Transverse colon (tissue), 4 donors: ENCODE data around the gene OR10H1. TPM values are rescaled to one million over a fixed set of nuclear protein-coding genes. Genes with fewer than 3 reads are reported as not detected.
"Not testable (repeated sequence)": the region's sequence is repeated elsewhere in the genome, so short reads cannot be mapped to it uniquely, and the experiment has no call there.

Experiments used
- DNase-seq: peaks from one replicate; pipeline ENCODE4 v3.0.0-alpha.2; 2019
- H3K27ac ChIP-seq, 4 donors: fragments of 200-600 bp; sonication (generic); 2 replicates each; pipeline ENCODE4 v1.5.1; 2016 to 2018; ENCODE audit warnings: inconsistent platforms in 4 of 4
- H3K27me3 ChIP-seq: fragments of 200-600 bp; sonication (generic); 2 replicates; pipeline ENCODE4 v1.5.1; 2017; ENCODE audit warnings: inconsistent platforms
- H3K36me3 ChIP-seq, 4 donors: fragments of 200-600 bp; sonication (generic); 2 replicates each; pipeline ENCODE4 v1.5.1; 2017 to 2019; ENCODE audit warnings: inconsistent platforms in 4 of 4
- H3K4me1 ChIP-seq, 4 donors: fragments of 200-600 bp; sonication (generic); 2 replicates each; pipeline ENCODE4 v1.5.1; 2017 to 2020; ENCODE audit warnings: inconsistent platforms in 4 of 4
- H3K4me3 ChIP-seq, 4 donors: fragments of 200-600 bp; sonication (generic); 1 replicate in 1 of 4; 2 replicates in 3 of 4; pipeline versions ENCODE4 v1.5.1 to v1.6.1; 2017 to 2019; ENCODE audit warnings: inconsistent platforms in 4 of 4
- H3K9me3 ChIP-seq, 2 donors: fragments of 200-600 bp; sonication (generic); 2 replicates each; pipeline ENCODE4 v1.5.1; 2017 to 2019; ENCODE audit warnings: inconsistent platforms in 2 of 2
- EP300 ChIP-seq: sonication (generic); formaldehyde crosslinking; IDR thresholded peaks from one replicate; pipeline ENCODE4 v1.6.1; 2017; ENCODE audit warnings: antibody characterized with exemption, low read depth
- POLR2A ChIP-seq: fragments of 450-650 bp; IDR thresholded peaks from one replicate; pipeline ENCODE4 v1.6.1; 2016; ENCODE audit warnings: antibody characterized with exemption, mild to moderate bottlenecking, moderate library complexity
- POLR2AphosphoS5 ChIP-seq, 3 donors: sonication (generic); formaldehyde crosslinking; IDR thresholded peaks; one replicate each; pipeline ENCODE4 v1.6.1; 2016; ENCODE audit warnings: antibody characterized with exemption in 3 of 3
- WGBS, 2 donors: methylation state at CpG; one replicate each; pipeline ENCODE4 v1.1.5; 2018; ENCODE audit warnings: low coverage in 1 of 2; 5-methylcytosine and 5-hydroxymethylcytosine counted together
- in situ Hi-C, 4 donors: fragments of 200-750 bp; cut with MboI; loops; one replicate each; pipeline versions ENCODE4 v1.15.0 to v1.15.1; 2017; ENCODE audit warnings: low sequenced_read_pairs in 3 of 4, low pct_ligation_motif_present in 1 of 4, low pct_unique_long_range_greater_than_20kb in 1 of 4
- intact Hi-C: fragments of 100-400 bp; cut with DNase I; formaldehyde crosslinking; loops from one replicate; pipeline ENCODE4 v1.15.1; 2023; ENCODE audit warnings: low total_unique reads
- total RNA-seq, 4 donors: library from RNA; depleted of rRNA; stranded (reverse); fragments of >200 nt; gene quantifications; one replicate each; pipeline ENCODE4 v1.1.0, GENCODE V29; 2016
- TF ChIP-seq, protein P1 (sequence below), 5 experiments: fragments of 200-600 bp in 3 of 5; fragments of 450-650 bp in 2 of 5; sonication (generic) in 3 of 5; IDR thresholded peaks; 1 replicate in 2 of 5; 2 replicates in 3 of 5; pipeline ENCODE4 v1.5.1; 2016 to 2017; ENCODE audit warnings: antibody characterized with exemption in 5 of 5, inconsistent platforms in 3 of 5, mild to moderate bottlenecking in 2 of 5, moderate library complexity in 1 of 5

Gene OR10H1
- total RNA-seq, 4 donors from 2014 or later: not detected

DNA sequence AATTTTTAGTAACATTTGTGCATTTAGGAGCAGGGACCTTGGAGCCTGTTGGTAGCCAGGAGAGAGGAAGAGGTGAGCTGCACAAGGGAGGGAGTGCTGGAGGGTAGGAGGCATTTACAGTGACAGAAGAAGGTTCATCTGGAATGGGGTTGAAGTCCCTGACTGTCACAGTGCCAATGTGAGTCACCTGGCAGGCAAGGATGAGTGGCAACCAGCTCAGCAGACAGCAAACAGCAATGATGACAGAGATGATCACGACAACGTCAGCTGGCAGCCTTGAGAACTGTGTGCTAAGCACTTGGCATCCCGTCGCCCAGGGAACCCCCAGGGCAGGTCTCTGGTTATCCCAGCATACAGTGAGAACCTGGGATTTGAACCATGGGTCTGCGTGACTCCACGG is 25.4 kb downstream of the OR10H1 start:
- WGBS, 2 donors: 69% methylated on average over 4 of the region's 6 CpGs; no CpG with 5 or more reads in 1 of the 2 donors
- Histone ChIP-seq H3K27ac (no peak overlapping the region), H3K36me3 (no peaks in the 10 kb centered on the region), H3K9me3 (no peaks in the 10 kb centered on the region), H3K4me1 (peaks cover 0 to 15% (median 1%) of the 10 kb centered on the region in 4 donors), H3K4me3 (no peak overlapping the region), H3K27me3 (no peaks in the 10 kb centered on the region)
- in situ Hi-C loops (no loop called here), intact Hi-C loops (no loop called here)
- TF ChIP-seq EP300: no peak
- no peak for DNase-seq

DNA sequence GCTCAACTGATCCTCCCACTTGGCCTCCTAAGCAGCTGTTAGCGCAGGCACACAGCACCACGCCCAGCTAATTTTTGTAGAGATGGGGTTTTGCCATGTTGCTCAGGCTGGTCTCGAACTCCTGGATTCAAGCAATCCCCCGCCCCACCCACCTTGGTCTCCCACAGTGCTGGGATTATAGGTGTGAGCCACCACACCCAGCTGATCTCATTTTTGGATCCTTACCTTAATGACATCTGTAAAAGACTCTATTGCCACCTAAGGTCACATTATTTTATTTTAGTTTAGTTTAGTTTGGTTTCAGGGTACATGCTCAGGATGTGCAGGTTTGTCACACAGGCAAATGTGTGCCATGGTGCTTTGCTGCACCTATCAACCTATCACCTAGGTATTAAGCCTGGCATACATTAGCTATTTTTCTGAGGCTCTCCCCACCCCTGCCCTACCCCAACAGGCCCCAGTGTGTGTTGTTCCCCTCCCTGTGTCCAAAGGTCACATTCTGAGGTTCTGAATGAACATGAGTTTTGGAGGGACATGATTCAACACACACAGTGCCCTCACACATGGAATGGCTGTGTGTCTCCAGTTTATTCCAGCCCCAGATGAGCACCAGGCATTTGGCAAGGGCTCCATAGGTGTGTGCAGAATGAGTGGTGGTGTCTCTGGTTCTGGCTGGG is 26.7 kb downstream of the OR10H1 start:
- Histone ChIP-seq H3K27me3 (no peaks in the 10 kb centered on the region), H3K27ac (peak overlapping the region in 3 of 4 donors; percentile 5 to 21 (median 8)), H3K36me3 (no peaks in the 10 kb centered on the region), H3K4me3 (no peak overlapping the region), H3K4me1 (peaks cover 0 to 15% (median 1%) of the 10 kb centered on the region in 4 donors), H3K9me3 (no peaks in the 10 kb centered on the region)
- DNase-seq: peak; percentile 56
- 36 to 52% methylated on average over 4 of the region's 4 CpGs for WGBS, 2 donors
- TF ChIP-seq, protein P1, sequence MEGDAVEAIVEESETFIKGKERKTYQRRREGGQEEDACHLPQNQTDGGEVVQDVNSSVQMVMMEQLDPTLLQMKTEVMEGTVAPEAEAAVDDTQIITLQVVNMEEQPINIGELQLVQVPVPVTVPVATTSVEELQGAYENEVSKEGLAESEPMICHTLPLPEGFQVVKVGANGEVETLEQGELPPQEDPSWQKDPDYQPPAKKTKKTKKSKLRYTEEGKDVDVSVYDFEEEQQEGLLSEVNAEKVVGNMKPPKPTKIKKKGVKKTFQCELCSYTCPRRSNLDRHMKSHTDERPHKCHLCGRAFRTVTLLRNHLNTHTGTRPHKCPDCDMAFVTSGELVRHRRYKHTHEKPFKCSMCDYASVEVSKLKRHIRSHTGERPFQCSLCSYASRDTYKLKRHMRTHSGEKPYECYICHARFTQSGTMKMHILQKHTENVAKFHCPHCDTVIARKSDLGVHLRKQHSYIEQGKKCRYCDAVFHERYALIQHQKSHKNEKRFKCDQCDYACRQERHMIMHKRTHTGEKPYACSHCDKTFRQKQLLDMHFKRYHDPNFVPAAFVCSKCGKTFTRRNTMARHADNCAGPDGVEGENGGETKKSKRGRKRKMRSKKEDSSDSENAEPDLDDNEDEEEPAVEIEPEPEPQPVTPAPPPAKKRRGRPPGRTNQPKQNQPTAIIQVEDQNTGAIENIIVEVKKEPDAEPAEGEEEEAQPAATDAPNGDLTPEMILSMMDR (IDR thresholded peaks at IDR 0.05): no peak
- TF ChIP-seq POLR2AphosphoS5 (IDR thresholded peaks at IDR 0.05): no peak
- TF ChIP-seq POLR2A: no peak
- no peak for TF ChIP-seq EP300
- intact Hi-C loops (no loop called here), in situ Hi-C loops (no loop called here)

DNA sequence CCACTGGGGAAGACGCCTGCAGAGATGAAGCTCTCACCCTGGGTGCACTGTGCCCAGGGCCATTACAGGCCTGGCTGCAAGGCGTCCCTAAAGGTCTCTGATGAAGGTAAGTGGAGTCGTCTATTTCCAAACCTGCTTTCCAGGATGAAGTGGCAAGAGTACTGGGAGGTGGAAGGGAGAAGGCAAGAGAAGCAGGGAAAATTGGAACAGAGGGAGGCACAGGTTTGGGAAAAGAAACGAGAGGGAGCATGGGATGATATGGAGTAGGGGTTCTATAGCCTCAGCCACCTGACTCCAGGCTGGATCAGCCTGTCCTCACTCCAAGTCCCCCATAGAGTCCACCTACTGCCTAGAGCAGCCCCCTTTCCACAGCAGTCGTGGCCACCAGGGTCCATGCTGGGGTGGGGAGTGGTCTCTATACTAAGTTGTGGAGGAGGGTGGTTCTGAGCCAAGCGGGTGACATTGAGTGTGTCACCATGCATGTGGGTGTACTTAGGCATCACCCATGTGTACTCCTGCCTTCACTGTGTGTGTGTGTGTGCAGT is 27.8 kb downstream of the OR10H1 start, which contains the start of gene OR10H5:
Gene OR10H5 (plus strand): TSS at position 51 of the 545 bp plus-strand sequence. CDS start 6,388 bp downstream, outside the sequence.
- Histone ChIP-seq H3K4me3 (no peak within 1 kb of the TSS), H3K9me3 (no peaks in the 10 kb centered on the region), H3K4me1 (peaks cover 0 to 15% (median 1%) of the 10 kb centered on the region in 4 donors), H3K27ac (peak within 1 kb of the TSS in 3 of 4 donors; percentile 5 to 21 (median 8)), H3K36me3 (no peaks in the 10 kb centered on the region), H3K27me3 (no peaks in the 10 kb centered on the region)
- intact Hi-C loops (loop anchor here (1.0 kb wide), 1 partner anchor 41 kb away; no protein-coding TSS in a partner anchor), in situ Hi-C loops (no loop called here)
- DNase-seq: no peak
- 80% methylated on average over 4 to 6 of the region's 6 CpGs for WGBS, 2 donors
- no peak for TF ChIP-seq POLR2A
- TF ChIP-seq, protein P1 (IDR thresholded peaks at IDR 0.05): no peak
- no peak for TF ChIP-seq EP300
- TF ChIP-seq POLR2AphosphoS5 (IDR thresholded peaks at IDR 0.05): no peak

DNA sequence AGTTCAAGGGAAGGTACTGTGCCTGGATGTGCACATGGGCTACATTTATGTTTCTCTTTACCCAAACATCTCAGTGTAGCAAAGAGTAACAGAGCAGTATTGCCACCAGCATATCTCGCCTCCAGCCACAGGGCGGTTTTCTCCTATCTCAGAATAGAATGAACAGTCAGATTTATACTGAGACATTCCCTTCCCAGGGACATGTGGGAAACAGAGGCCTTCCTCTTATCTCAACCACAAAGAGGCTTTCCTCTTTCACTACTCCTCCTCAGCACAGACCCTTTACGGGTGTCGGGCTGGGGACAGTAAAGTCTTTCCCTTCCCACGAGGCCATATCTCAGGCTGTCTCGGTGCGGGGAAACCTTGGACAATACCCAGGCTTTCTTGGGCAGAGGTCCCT is 32.6 kb downstream of the OR10H1 start:
- not testable (repeated sequence) for H3K27me3 ChIP-seq, H3K9me3 ChIP-seq
- WGBS, 2 donors: 47 to 75% methylated on average over 2 to 7 of the region's 7 CpGs

DNA sequence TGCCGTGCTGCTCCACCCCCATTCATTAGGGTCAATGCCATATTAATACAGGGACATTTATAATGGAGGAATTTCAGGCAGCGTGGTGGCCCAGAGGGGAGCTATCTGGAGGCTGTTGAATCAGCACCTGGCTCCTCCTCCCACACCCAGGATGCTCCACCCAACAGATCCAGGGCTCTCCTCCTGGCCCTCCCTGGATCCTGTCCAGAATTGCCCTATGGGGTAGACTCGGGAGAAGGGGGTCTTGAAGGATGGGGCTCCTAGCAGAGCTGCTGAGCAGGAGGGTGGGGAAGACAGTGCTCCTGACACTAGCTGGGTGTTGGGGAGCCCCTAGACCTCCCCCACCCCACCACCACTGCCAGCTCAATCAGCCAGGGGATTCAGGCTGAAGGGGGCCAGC is 33.3 kb downstream of the OR10H1 start:
- 74% methylated on average over 3 of the region's 3 CpGs; no CpG with 5 or more reads in 1 of the 2 donors for WGBS, 2 donors
- intact Hi-C loops: no loop called here
- in situ Hi-C loops: no loop called here
- DNase-seq: no peak
- no peak overlapping the region for H3K4me3 ChIP-seq
- TF ChIP-seq POLR2A (no peak), EP300 (no peak), POLR2AphosphoS5 (IDR thresholded peaks at IDR 0.05) (no peak)
- TF ChIP-seq, protein P1 (IDR thresholded peaks at IDR 0.05): no peak
- no peaks in the 10 kb centered on the region for H3K27me3 ChIP-seq
- no peaks in the 10 kb centered on the region for H3K36me3 ChIP-seq
- H3K27ac ChIP-seq: no peak overlapping the region
- peaks cover 7 to 12% (median 11%) of the 10 kb centered on the region in 4 donors for H3K4me1 ChIP-seq
- H3K9me3 ChIP-seq: no peaks in the 10 kb centered on the region

More for the DNA sequence above, 32.6 kb downstream of the OR10H1 start:
- peaks cover 7 to 14% (median 11%) of the 10 kb centered on the region in 4 donors for H3K4me1 ChIP-seq
- H3K4me3 ChIP-seq, H3K27ac ChIP-seq, in situ Hi-C loops, intact Hi-C loops, H3K36me3 ChIP-seq, DNase-seq: not testable (repeated sequence)
